Hepatocyte (in vitro differentiated cells): Measurements from ENCODE around the gene PRKCZ. TPM values are rescaled to one million over a fixed set of nuclear protein-coding genes. Genes with fewer than 3 reads are reported as not detected.

Experiments used
- DNase-seq: peaks from one replicate; pipeline ENCODE4 v3.0.0-alpha.2; 2016; ENCODE audit warnings: low spot score
- H2AFZ ChIP-seq: fragments of 200-600 bp; sonication (generic); 2 replicates; pipeline ENCODE4 v1.6.0; 2016; ENCODE audit warnings: antibody characterized with exemption, mild to moderate bottlenecking
- H3K27ac ChIP-seq: fragments of 200-600 bp; sonication (generic); 2 replicates; pipeline ENCODE4 v1.5.1; 2016; ENCODE audit warnings: mild to moderate bottlenecking
- H3K27me3 ChIP-seq: fragments of 200-600 bp; sonication (generic); 2 replicates; pipeline ENCODE4 v1.6.1; 2016
- H3K36me3 ChIP-seq: fragments of 200-600 bp; sonication (generic); replicated peaks from 2 replicates; pipeline ENCODE4 v1.5.1; 2016; ENCODE audit warnings: low read depth; ENCODE audit not compliant: insufficient read depth
- H3K4me1 ChIP-seq: fragments of 200-600 bp; sonication (generic); 2 replicates; pipeline ENCODE4 v1.5.1; 2016; ENCODE audit warnings: mild to moderate bottlenecking, moderate library complexity; ENCODE audit not compliant: insufficient read depth
- H3K4me2 ChIP-seq: fragments of 200-600 bp; sonication (generic); 2 replicates; pipeline ENCODE4 v1.6.0; 2016
- H3K4me3 ChIP-seq: fragments of 200-600 bp; sonication (generic); 2 replicates; pipeline ENCODE4 v1.5.1; 2016; ENCODE audit warnings: mild to moderate bottlenecking
- H3K79me2 ChIP-seq: fragments of 200-600 bp; sonication (generic); 2 replicates; pipeline ENCODE4 v1.6.0; 2017; ENCODE audit warnings: mild to moderate bottlenecking
- H3K9me2 ChIP-seq: fragments of 200-600 bp; sonication (generic); replicated peaks from 2 replicates; pipeline ENCODE4 v1.6.0; 2017; ENCODE audit warnings: mild to moderate bottlenecking; ENCODE audit not compliant: insufficient read depth
- H3K9me3 ChIP-seq: fragments of 200-600 bp; sonication (generic); 2 replicates; pipeline ENCODE4 v1.5.1; 2016; ENCODE audit warnings: low read depth, mild to moderate bottlenecking
- H4K20me1 ChIP-seq: fragments of 200-600 bp; sonication (generic); 2 replicates; pipeline ENCODE4 v1.6.0; 2016; ENCODE audit warnings: mild to moderate bottlenecking; ENCODE audit not compliant: insufficient read depth, poor library complexity, severe bottlenecking
- EZH2 ChIP-seq: fragments of 200-600 bp; sonication (generic); IDR thresholded peaks from 2 replicates; pipeline ENCODE4 v1.6.1; 2016; ENCODE audit warnings: antibody characterized with exemption, mild to moderate bottlenecking, borderline replicate concordance
- EZH2phosphoT487 ChIP-seq: fragments of 200-600 bp; sonication (generic); IDR thresholded peaks from one replicate; pipeline ENCODE4 v1.6.1; 2018; ENCODE audit warnings: antibody characterized with exemption, mild to moderate bottlenecking, low read depth, moderate library complexity; ENCODE audit not compliant: unreplicated experiment, severe bottlenecking
- WGBS: methylation state at CpG from one replicate; pipeline ENCODE4 v1.1.6; 2016; ENCODE audit warnings: low lambda C conversion rate; ENCODE audit errors: missing lambda C conversion rate; 5-methylcytosine and 5-hydroxymethylcytosine counted together
- polyA plus RNA-seq: library from polyadenylated mRNA; unstranded; fragments of >200 nt; fragmentation: Nextera tagmentation; extraction: Ambion mirVana; gene quantifications from 2 replicates; pipeline ENCODE4 v1.2.1, GENCODE V29; 2016
- total RNA-seq: library from RNA; depleted of rRNA; stranded (reverse); fragments of >200 nt; gene quantifications from 2 replicates; pipeline ENCODE4 v1.2.3, GENCODE V29; 2014
- TF ChIP-seq, protein P1 (sequence below): fragments of 200-600 bp; sonication (generic); IDR thresholded peaks from 2 replicates; pipeline ENCODE4 v1.5.1; 2016; ENCODE audit warnings: antibody characterized with exemption, mild to moderate bottlenecking; ENCODE audit not compliant: poor library complexity

The PRKCZ gene
- total and polyA plus RNA-seq, 2 experiments from 2014 or later = 41.0 to 52.3 TPM

DNA sequence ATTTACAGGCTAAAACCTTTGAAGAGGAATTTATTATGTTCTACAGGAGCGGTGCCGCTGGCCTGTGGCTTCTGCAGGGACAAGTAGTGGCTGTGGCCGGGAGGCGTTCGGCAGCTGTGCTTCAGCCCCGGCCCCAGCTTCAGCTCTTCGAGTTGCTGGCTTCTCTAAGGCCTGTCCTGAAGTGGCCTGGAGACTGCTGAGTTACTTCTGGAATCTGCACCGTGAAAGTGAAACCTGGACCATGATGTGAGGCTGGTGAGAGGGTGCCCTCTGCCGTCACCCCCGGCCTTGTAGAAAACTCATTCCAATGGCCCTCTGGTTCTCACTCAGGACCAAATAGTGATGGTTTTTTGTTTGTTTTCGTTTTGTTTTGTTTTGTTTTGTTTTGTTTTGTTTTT lies 48.1 kb downstream of the PRKCZ start:
- Histone ChIP-seq H3K4me3 (no peak overlapping the region), H3K4me1 (no peaks in the 10 kb centered on the region), H3K9me2 (no peaks in the 10 kb centered on the region), H3K27ac (peak overlapping the region; percentile 82), H3K27me3 (no peaks in the 10 kb centered on the region), H3K79me2 (peaks cover 34% of the 10 kb centered on the region), H2AFZ (no peak overlapping the region), H3K36me3 (no peaks in the 10 kb centered on the region), H3K4me2 (no peak overlapping the region), H3K9me3 (no peaks in the 10 kb centered on the region), H4K20me1 (no peaks in the 10 kb centered on the region)
- TF ChIP-seq EZH2 (no peak), EZH2phosphoT487 (no peak)
- TF ChIP-seq, protein P1, sequence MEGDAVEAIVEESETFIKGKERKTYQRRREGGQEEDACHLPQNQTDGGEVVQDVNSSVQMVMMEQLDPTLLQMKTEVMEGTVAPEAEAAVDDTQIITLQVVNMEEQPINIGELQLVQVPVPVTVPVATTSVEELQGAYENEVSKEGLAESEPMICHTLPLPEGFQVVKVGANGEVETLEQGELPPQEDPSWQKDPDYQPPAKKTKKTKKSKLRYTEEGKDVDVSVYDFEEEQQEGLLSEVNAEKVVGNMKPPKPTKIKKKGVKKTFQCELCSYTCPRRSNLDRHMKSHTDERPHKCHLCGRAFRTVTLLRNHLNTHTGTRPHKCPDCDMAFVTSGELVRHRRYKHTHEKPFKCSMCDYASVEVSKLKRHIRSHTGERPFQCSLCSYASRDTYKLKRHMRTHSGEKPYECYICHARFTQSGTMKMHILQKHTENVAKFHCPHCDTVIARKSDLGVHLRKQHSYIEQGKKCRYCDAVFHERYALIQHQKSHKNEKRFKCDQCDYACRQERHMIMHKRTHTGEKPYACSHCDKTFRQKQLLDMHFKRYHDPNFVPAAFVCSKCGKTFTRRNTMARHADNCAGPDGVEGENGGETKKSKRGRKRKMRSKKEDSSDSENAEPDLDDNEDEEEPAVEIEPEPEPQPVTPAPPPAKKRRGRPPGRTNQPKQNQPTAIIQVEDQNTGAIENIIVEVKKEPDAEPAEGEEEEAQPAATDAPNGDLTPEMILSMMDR = peak; percentile 8
- peak; percentile 42 for DNase-seq
- 77% methylated on average over 11 of the region's 11 CpGs for WGBS

DNA sequence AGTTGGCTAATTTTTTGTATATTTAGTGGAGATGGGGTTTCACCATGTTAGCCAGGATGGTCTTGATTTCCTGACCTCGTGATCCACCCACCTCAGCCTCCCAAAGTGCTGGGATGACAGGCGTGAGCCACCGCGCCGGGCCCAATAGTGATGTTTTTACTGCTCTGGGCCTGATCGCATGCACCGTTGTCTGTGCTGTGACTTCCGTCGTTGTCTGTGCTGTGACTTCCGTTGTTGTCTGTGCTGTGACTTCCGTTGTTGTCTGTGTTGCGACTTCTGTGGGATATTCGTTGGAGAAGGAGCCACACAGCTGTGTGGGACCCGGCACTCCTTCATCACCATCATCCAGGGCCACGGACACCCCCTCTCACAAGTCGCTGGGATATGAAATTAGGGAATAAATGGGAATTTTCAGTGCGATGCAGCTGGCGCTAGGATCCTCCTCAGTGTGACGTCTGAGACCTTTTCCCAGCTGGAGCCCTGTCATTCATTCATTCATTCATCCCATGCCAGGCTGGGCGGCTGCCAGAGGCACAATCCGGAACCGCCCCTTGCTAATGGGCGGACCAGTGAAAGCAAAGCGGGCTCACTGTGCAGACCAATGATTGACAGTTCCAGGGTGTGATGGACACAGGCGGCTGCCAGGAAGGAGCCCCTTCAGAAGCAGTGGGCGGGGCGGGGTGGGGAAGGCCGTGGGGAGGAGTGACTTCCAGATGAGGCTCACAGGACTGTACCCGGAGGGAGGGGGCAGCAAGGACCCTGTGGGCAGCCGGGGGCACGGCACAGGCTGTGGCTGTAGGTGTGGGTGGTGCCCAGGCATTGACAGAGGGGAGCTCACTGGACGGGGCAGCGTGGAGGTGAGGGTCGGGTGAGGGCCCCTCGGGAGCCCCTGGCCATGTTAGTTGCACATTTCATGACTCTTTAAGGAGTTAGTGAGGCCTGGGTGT lies 48.9 kb downstream of the PRKCZ start:
- Histone ChIP-seq H3K27me3 (no peaks in the 10 kb centered on the region), H2AFZ (no peak overlapping the region), H3K79me2 (peaks cover 34% of the 10 kb centered on the region), H3K4me1 (no peaks in the 10 kb centered on the region), H4K20me1 (no peaks in the 10 kb centered on the region), H3K4me3 (no peak overlapping the region), H3K9me2 (no peaks in the 10 kb centered on the region), H3K4me2 (no peak overlapping the region), H3K9me3 (no peaks in the 10 kb centered on the region), H3K27ac (peak overlapping the region; percentile 82), H3K36me3 (no peaks in the 10 kb centered on the region)
- TF ChIP-seq EZH2phosphoT487 (no peak), EZH2 (no peak)
- TF ChIP-seq, protein P1 = no peak
- DNase-seq = no peak
- WGBS = 95% methylated on average over 31 of the region's 35 CpGs

DNA sequence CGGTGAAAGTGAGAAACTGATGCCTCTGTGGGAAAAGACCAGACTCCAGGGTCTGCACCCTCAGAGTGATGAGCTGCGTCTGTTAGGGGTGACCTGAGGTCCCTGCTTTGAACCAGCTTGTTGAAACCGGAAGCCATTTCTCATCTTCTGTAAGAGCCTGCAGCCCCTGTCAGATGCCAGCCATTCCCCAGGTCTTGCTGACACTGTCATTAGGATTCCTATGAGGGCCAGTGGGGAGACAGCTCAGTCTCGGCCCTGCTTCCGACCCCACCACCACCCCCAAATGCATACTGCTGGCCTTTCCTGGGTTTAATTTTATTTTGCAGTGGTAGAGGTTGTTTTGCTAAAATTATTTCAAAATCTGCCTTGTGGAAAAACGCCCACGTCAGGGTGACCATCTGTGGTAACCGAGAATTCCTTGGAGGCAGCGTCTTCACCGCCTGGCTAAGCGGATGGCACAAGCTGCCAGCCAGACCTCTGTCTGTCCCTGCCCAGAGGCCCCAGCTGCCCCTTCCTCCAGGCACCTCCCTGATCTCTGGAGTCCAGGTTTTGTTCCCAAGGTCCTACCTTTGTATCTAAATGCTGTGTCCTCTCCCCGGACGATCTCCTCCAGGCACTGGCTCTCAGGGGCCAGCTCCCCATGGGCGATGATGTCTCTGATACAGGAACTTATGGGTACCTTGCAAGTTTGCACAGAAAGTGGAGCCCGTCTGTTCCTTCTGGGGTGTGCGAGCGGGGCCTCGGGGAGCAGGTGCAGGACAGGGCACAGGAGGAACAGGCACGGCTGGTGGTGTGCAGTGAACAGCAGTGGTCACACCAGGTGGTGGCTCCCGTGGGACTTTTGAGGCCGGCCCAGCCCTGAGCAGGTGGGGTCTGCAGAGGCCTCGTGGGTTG lies 49.9 kb downstream of the PRKCZ start:
- WGBS = 90% methylated on average over 22 of the region's 22 CpGs
- Histone ChIP-seq H4K20me1 (no peaks in the 10 kb centered on the region), H3K27ac (no peak overlapping the region), H3K9me2 (no peaks in the 10 kb centered on the region), H3K36me3 (no peaks in the 10 kb centered on the region), H3K79me2 (peaks cover 29% of the 10 kb centered on the region), H2AFZ (no peak overlapping the region), H3K9me3 (no peaks in the 10 kb centered on the region), H3K27me3 (no peaks in the 10 kb centered on the region), H3K4me1 (peaks cover under 1% of the 10 kb centered on the region), H3K4me3 (no peak overlapping the region), H3K4me2 (no peak overlapping the region)
- DNase-seq = no peak
- TF ChIP-seq EZH2phosphoT487 (no peak), EZH2 (no peak)
- TF ChIP-seq, protein P1 = no peak
